Measurements from ENCODE around the gene CCDC102A.
A peak's percentile ranks its signal among the peaks of the same experiment; 100 is the strongest.

The CCDC102A gene

DNA sequence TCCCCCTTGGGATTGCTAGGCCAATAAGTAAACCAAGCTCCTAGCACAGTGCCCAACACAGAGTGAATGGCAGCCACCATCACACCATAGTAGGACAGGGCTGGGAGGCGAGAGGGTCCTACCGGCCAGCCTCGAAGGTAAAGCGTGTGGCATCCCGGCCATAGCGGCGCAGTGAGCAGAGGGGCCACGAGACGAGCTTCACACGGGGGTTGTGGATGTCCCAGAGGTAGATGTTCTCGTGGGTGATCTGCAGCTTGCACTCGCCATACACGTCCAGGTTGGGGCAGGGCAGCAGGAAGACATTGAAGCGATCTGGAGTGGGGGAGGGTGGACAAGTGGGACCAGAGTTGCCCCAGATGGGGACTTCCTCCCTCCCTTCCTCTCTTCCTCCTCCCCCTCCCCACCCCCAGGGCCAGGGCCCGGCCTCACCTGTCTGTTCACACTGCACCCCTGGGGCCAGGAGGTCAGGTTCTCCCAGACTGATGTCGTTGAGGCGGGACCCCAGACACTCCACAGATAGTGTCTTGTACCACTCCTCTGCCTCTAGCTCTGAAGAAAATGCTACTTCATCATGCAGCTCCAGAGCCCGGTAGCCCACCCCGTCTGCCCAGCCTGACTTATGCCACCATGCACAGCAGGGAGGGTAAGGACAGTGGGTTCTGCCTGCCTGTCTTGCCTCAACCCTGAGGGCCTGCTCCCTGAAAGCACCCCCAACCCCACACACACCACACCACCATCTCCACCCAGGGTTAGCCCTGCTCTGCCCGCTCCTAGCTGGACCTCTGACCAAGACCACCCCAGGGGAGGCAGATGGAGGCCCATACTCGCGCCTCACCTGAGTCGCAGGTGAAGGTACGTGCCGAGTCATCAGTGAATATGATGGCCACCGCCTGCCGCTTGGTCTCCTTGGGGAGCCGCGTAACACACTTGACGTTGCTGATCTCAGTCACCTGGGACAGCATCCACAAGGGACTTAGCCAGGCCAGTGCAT, 61.4 kb downstream of the CCDC102A start:
- TF ChIP-seq CTCF (IDR thresholded peaks at IDR 0.05; ENCODE audit: poor library complexity, severe bottlenecking) = no peak
- Histone ChIP-seq H3K27ac (ENCODE audit: poor library complexity, severe bottlenecking) (no peak overlapping the region), H3K36me3 (ENCODE audit: low read depth) (peaks cover 27% of the 10 kb centered on the region), H3K9me3 (ENCODE audit: severe bottlenecking) (no peaks in the 10 kb centered on the region), H3K4me3 (ENCODE audit: severe bottlenecking) (no peak overlapping the region), H3K4me1 (ENCODE audit: insufficient read depth, poor library complexity, severe bottlenecking) (no peaks in the 10 kb centered on the region), H3K27me3 (ENCODE audit: insufficient read depth, poor library complexity, severe bottlenecking) (no peaks in the 10 kb centered on the region)
- ATAC-seq (ENCODE audit: low read depth) = no peak
- DNase-seq (ENCODE audit: low spot score) = no peak

GRCh38 chr16:57473906-57474305, 62.5 kb downstream of the CCDC102A start:
- Histone ChIP-seq H3K9me3 (ENCODE audit: severe bottlenecking) (no peaks in the 10 kb centered on the region), H3K27me3 (ENCODE audit: insufficient read depth, poor library complexity, severe bottlenecking) (no peaks in the 10 kb centered on the region), H3K36me3 (ENCODE audit: low read depth) (peaks cover 38% of the 10 kb centered on the region), H3K4me1 (ENCODE audit: insufficient read depth, poor library complexity, severe bottlenecking) (no peaks in the 10 kb centered on the region), H3K27ac (ENCODE audit: poor library complexity, severe bottlenecking) (no peak overlapping the region), H3K4me3 (ENCODE audit: severe bottlenecking) (no peak overlapping the region)
- DNase-seq (ENCODE audit: low spot score) = no peak
- no peak for TF ChIP-seq CTCF (IDR thresholded peaks at IDR 0.05; ENCODE audit: poor library complexity, severe bottlenecking)
- no peak for ATAC-seq (ENCODE audit: low read depth)

GRCh38 chr16:57473176-57473840, 63.1 kb downstream of the CCDC102A start:
- Histone ChIP-seq H3K36me3 (ENCODE audit: low read depth) (peaks cover 44% of the 10 kb centered on the region), H3K9me3 (ENCODE audit: severe bottlenecking) (no peaks in the 10 kb centered on the region), H3K4me1 (ENCODE audit: insufficient read depth, poor library complexity, severe bottlenecking) (no peaks in the 10 kb centered on the region), H3K27ac (ENCODE audit: poor library complexity, severe bottlenecking) (no peak overlapping the region), H3K4me3 (ENCODE audit: severe bottlenecking) (no peak overlapping the region), H3K27me3 (ENCODE audit: insufficient read depth, poor library complexity, severe bottlenecking) (no peaks in the 10 kb centered on the region)
- ATAC-seq (ENCODE audit: low read depth) = no peak
- TF ChIP-seq CTCF (IDR thresholded peaks at IDR 0.05; ENCODE audit: poor library complexity, severe bottlenecking) = no peak
- DNase-seq (ENCODE audit: low spot score) = no peak

DNA sequence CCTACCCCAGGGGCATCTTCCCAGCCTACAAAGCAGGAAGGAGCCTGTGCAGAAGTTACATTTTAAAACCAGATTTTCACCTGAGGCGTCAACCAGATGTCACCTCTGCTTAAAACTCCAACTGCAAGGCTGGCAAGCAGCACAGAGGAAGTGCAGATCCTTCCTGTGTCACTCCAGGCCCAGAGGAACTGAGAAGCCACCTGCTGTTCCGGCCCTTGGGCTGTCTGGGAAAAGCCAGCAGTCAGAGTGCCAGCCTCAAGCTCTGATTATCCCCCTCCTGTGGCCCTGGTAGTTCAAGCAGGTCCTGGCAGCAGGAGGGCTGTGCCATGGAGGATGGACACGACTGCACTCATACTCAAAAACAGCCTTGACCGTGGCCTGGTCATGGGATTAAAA, 63.7 kb downstream of the CCDC102A start:
- Histone ChIP-seq H3K9me3 (ENCODE audit: severe bottlenecking) (no peaks in the 10 kb centered on the region), H3K27me3 (ENCODE audit: insufficient read depth, poor library complexity, severe bottlenecking) (no peaks in the 10 kb centered on the region), H3K4me3 (ENCODE audit: severe bottlenecking) (no peak overlapping the region), H3K4me1 (ENCODE audit: insufficient read depth, poor library complexity, severe bottlenecking) (no peaks in the 10 kb centered on the region), H3K36me3 (ENCODE audit: low read depth) (peaks cover 50% of the 10 kb centered on the region), H3K27ac (ENCODE audit: poor library complexity, severe bottlenecking) (no peak overlapping the region)
- ATAC-seq (ENCODE audit: low read depth) (peak; percentile 24; the same call in 2 of the 3 replicates), DNase-seq (ENCODE audit: low spot score) (no peak)
- TF ChIP-seq CTCF (IDR thresholded peaks at IDR 0.05; ENCODE audit: poor library complexity, severe bottlenecking) = no peak

All from RWPE2 (cell line).